Measurements from ENCODE around the gene CEL. TPM values are rescaled to one million over a fixed set of nuclear protein-coding genes. Genes with fewer than 3 reads are reported as not detected.

The CEL gene
- total RNA-seq, 1 experiment from 2014 or later, result 6.9 TPM

DNA sequence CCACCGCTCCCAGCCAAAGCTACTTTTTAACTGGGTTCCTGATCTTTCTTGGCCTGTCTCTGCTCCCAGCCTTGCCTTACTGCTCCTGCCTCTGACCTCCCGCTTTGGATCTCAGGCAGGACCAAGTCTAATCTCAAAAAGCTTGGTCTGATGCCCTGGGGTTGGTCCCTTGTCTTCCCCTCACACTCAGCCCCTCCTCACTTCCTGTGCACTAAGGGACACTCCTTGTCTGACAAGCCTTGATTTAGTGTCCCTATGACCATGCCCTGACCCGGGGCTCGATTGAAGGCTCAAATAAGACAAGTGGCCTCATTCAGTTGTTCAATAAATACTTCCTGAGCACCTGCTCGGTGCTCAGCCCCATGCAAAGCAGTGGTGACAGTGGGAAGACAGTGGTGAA, 34.6 kb upstream of the CEL start:
- Histone ChIP-seq H3K9ac (ENCODE audit: low read length) (no peak overlapping the region), H3K27me3 (ENCODE audit: insufficient read depth, low read length) (no peaks in the 10 kb centered on the region), H4K20me1 (ENCODE audit: insufficient read depth) (no peaks in the 10 kb centered on the region), H3K36me3 (ENCODE audit: control insufficient read depth in 1 of 2, insufficient read depth in 2 of 2, low read length in 2 of 2) (peaks cover 0 to 2% of the 10 kb centered on the region in 2 experiments; a peak in 1 of 4 replicates), H3K79me2 (ENCODE audit: insufficient read depth, low read length) (peaks cover 18% of the 10 kb centered on the region), H3K27ac (ENCODE audit: low read depth, low read length) (no peak overlapping the region), H3K4me2 (ENCODE audit: low read length) (no peak overlapping the region), H3K9me3 (ENCODE audit: control insufficient read depth in 1 of 2, insufficient read depth in 1 of 2, low read depth in 1 of 2, low read length in 2 of 2) (no peaks in the 10 kb centered on the region), H2AFZ (ENCODE audit: low read depth, low read length, poor library complexity, severe bottlenecking) (no peak overlapping the region), H3K4me1 (ENCODE audit: control insufficient read depth in 1 of 2, insufficient read depth in 2 of 2, low read length in 2 of 2) (peaks cover 3 to 15% of the 10 kb centered on the region in 2 experiments; a peak in 3 of 4 replicates), H3K9me2 (ENCODE audit: insufficient read depth) (no peaks in the 10 kb centered on the region), H3K4me3 (replicated peaks in 1 of 2; ENCODE audit: low read depth in 1 of 2, low read length in 2 of 2) (no peak overlapping the region)
- ChIA-PET CTCF (no interaction called here), POLR2A (no interaction called here), RAD21 (ENCODE audit: low non-redundant PET in 1 of 2, low total read pairs in 2 of 2, uncharacterized antibody in 2 of 2, unreplicated experiment in 2 of 2) (no interaction called here)
- TF ChIP-seq, protein P1, sequence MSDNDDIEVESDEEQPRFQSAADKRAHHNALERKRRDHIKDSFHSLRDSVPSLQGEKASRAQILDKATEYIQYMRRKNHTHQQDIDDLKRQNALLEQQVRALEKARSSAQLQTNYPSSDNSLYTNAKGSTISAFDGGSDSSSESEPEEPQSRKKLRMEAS (IDR thresholded peaks at IDR 0.05), result no peak
- no peak for TF ChIP-seq ZNF274 (IDR thresholded peaks at IDR 0.05; ENCODE audit: low read depth, low read length)
- TF ChIP-seq, protein P2, sequence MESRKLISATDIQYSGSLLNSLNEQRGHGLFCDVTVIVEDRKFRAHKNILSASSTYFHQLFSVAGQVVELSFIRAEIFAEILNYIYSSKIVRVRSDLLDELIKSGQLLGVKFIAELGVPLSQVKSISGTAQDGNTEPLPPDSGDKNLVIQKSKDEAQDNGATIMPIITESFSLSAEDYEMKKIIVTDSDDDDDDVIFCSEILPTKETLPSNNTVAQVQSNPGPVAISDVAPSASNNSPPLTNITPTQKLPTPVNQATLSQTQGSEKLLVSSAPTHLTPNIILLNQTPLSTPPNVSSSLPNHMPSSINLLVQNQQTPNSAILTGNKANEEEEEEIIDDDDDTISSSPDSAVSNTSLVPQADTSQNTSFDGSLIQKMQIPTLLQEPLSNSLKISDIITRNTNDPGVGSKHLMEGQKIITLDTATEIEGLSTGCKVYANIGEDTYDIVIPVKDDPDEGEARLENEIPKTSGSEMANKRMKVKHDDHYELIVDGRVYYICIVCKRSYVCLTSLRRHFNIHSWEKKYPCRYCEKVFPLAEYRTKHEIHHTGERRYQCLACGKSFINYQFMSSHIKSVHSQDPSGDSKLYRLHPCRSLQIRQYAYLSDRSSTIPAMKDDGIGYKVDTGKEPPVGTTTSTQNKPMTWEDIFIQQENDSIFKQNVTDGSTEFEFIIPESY (IDR thresholded peaks at IDR 0.05; ENCODE audit: extremely low read depth, insufficient replicate concordance, low read length), result no peak
- no peak for TF ChIP-seq POLR2AphosphoS5 (IDR thresholded peaks at IDR 0.05; ENCODE audit: low read depth, low read length)
- TF ChIP-seq, protein P3, sequence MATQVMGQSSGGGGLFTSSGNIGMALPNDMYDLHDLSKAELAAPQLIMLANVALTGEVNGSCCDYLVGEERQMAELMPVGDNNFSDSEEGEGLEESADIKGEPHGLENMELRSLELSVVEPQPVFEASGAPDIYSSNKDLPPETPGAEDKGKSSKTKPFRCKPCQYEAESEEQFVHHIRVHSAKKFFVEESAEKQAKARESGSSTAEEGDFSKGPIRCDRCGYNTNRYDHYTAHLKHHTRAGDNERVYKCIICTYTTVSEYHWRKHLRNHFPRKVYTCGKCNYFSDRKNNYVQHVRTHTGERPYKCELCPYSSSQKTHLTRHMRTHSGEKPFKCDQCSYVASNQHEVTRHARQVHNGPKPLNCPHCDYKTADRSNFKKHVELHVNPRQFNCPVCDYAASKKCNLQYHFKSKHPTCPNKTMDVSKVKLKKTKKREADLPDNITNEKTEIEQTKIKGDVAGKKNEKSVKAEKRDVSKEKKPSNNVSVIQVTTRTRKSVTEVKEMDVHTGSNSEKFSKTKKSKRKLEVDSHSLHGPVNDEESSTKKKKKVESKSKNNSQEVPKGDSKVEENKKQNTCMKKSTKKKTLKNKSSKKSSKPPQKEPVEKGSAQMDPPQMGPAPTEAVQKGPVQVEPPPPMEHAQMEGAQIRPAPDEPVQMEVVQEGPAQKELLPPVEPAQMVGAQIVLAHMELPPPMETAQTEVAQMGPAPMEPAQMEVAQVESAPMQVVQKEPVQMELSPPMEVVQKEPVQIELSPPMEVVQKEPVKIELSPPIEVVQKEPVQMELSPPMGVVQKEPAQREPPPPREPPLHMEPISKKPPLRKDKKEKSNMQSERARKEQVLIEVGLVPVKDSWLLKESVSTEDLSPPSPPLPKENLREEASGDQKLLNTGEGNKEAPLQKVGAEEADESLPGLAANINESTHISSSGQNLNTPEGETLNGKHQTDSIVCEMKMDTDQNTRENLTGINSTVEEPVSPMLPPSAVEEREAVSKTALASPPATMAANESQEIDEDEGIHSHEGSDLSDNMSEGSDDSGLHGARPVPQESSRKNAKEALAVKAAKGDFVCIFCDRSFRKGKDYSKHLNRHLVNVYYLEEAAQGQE (IDR thresholded peaks at IDR 0.05; ENCODE audit: low read depth), result no peak
- no peak for TF ChIP-seq CBX3 (IDR thresholded peaks at IDR 0.05; ENCODE audit: low read depth)
- TF ChIP-seq TCF7L2 (IDR thresholded peaks at IDR 0.05; ENCODE audit: borderline replicate concordance, extremely low read depth, insufficient read depth, insufficient read length), result no peak
- TF ChIP-seq SRF (IDR thresholded peaks at IDR 0.05; ENCODE audit: low read depth), result no peak
- no peak for TF ChIP-seq ELF1 (IDR thresholded peaks at IDR 0.05; ENCODE audit: borderline replicate concordance, low read depth)
- no peak for TF ChIP-seq JUND (IDR thresholded peaks at IDR 0.05)
- TF ChIP-seq SIN3A (IDR thresholded peaks at IDR 0.05; ENCODE audit: low read depth), result no peak
- TF ChIP-seq, protein P4, sequence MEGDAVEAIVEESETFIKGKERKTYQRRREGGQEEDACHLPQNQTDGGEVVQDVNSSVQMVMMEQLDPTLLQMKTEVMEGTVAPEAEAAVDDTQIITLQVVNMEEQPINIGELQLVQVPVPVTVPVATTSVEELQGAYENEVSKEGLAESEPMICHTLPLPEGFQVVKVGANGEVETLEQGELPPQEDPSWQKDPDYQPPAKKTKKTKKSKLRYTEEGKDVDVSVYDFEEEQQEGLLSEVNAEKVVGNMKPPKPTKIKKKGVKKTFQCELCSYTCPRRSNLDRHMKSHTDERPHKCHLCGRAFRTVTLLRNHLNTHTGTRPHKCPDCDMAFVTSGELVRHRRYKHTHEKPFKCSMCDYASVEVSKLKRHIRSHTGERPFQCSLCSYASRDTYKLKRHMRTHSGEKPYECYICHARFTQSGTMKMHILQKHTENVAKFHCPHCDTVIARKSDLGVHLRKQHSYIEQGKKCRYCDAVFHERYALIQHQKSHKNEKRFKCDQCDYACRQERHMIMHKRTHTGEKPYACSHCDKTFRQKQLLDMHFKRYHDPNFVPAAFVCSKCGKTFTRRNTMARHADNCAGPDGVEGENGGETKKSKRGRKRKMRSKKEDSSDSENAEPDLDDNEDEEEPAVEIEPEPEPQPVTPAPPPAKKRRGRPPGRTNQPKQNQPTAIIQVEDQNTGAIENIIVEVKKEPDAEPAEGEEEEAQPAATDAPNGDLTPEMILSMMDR (IDR thresholded peaks at IDR 0.05 in 2 of 3, conservative IDR thresholded peaks at IDR 0.05 in 1 of 3; ENCODE audit: borderline replicate concordance in 1 of 3, insufficient read depth in 1 of 3, low read depth in 2 of 3, low read length in 2 of 3), result no peak
- TF ChIP-seq FOSL1 (IDR thresholded peaks at IDR 0.05; ENCODE audit: low read depth), result no peak
- ATAC-seq, result no peak
- BruUV-seq (replicated peaks), result no TSS peak
- intact Hi-C loops (cut with micrococcal nuclease), result no loop called here
- no peak for DNase-seq (ENCODE audit: low read depth, low spot score)
